Measurements from ENCODE around the gene COL9A1. TPM values are rescaled to one million over a fixed set of nuclear protein-coding genes. Genes with fewer than 3 reads are reported as not detected.

The COL9A1 gene
- total RNA-seq, 1 donor from 2014 or later: not detected

- no peak for TF ChIP-seq CTCF (IDR thresholded peaks at IDR 0.05; ENCODE audit: insufficient read depth, low read length, severe bottlenecking)
- H3K36me3 ChIP-seq (ENCODE audit: control insufficient read depth, insufficient read depth, low read length): no peaks in the 10 kb centered on the region
- H3K4me3 ChIP-seq (ENCODE audit: low read depth, low read length): no peak overlapping the region
- FAIRE-seq: no peak
- no peak for DNase-seq (ENCODE audit: low read depth)
- H3K27me3 ChIP-seq (ENCODE audit: control insufficient read depth, insufficient read depth, low read length): no peaks in the 10 kb centered on the region
Observed at GRCh38 chr6:70241031-70241430, 61.9 kb downstream of the COL9A1 start.

GRCh38 chr6:70236343-70236742 is 66.5 kb downstream of the COL9A1 start:
- H3K27me3 ChIP-seq (ENCODE audit: control insufficient read depth, insufficient read depth, low read length): no peaks in the 10 kb centered on the region
- H3K4me3 ChIP-seq (ENCODE audit: low read depth, low read length): no peak overlapping the region
- FAIRE-seq (no peak), DNase-seq (ENCODE audit: low read depth) (no peak)
- TF ChIP-seq CTCF (IDR thresholded peaks at IDR 0.05; ENCODE audit: insufficient read depth, low read length, severe bottlenecking): no peak
- no peaks in the 10 kb centered on the region for H3K36me3 ChIP-seq (ENCODE audit: control insufficient read depth, insufficient read depth, low read length)

GRCh38 chr6:70234561-70235236 is 68.2 kb downstream of the COL9A1 start:
- TF ChIP-seq CTCF (IDR thresholded peaks at IDR 0.05; ENCODE audit: insufficient read depth, low read length, severe bottlenecking): no peak
- Histone ChIP-seq H3K4me3 (ENCODE audit: low read depth, low read length) (no peak overlapping the region), H3K27me3 (ENCODE audit: control insufficient read depth, insufficient read depth, low read length) (no peaks in the 10 kb centered on the region), H3K36me3 (ENCODE audit: control insufficient read depth, insufficient read depth, low read length) (no peaks in the 10 kb centered on the region)
- DNase-seq (ENCODE audit: low read depth) (no peak), FAIRE-seq (no peak)

GRCh38 chr6:70231311-70231710 is 71.6 kb downstream of the COL9A1 start:
- no peak for TF ChIP-seq CTCF (IDR thresholded peaks at IDR 0.05; ENCODE audit: insufficient read depth, low read length, severe bottlenecking)
- Histone ChIP-seq H3K27me3 (ENCODE audit: control insufficient read depth, insufficient read depth, low read length) (no peaks in the 10 kb centered on the region), H3K36me3 (ENCODE audit: control insufficient read depth, insufficient read depth, low read length) (no peaks in the 10 kb centered on the region), H3K4me3 (ENCODE audit: low read depth, low read length) (no peak overlapping the region)
- no peak for FAIRE-seq
- DNase-seq (ENCODE audit: low read depth): no peak

GRCh38 chr6:70225055-70225454 is 77.8 kb downstream of the COL9A1 start:
- TF ChIP-seq CTCF (IDR thresholded peaks at IDR 0.05; ENCODE audit: insufficient read depth, low read length, severe bottlenecking): no peak
- H3K27me3 ChIP-seq (ENCODE audit: control insufficient read depth, insufficient read depth, low read length): peaks cover 2% of the 10 kb centered on the region
- DNase-seq (ENCODE audit: low read depth): no peak
- H3K4me3 ChIP-seq (ENCODE audit: low read depth, low read length): no peak overlapping the region
- FAIRE-seq: no peak
- H3K36me3 ChIP-seq (ENCODE audit: control insufficient read depth, insufficient read depth, low read length): no peaks in the 10 kb centered on the region

- peaks cover 2% of the 10 kb centered on the region for H3K27me3 ChIP-seq (ENCODE audit: control insufficient read depth, insufficient read depth, low read length)
- no peak for TF ChIP-seq CTCF (IDR thresholded peaks at IDR 0.05; ENCODE audit: insufficient read depth, low read length, severe bottlenecking)
- no peaks in the 10 kb centered on the region for H3K36me3 ChIP-seq (ENCODE audit: control insufficient read depth, insufficient read depth, low read length)
- DNase-seq (ENCODE audit: low read depth): no peak
- H3K4me3 ChIP-seq (ENCODE audit: low read depth, low read length): no peak overlapping the region
- FAIRE-seq: no peak
Observed at GRCh38 chr6:70222439-70222749, 80.5 kb downstream of the COL9A1 start.

Measured in bronchial epithelial cell (primary cell).